ENCODE measurements around the gene CDH8.

DNA sequence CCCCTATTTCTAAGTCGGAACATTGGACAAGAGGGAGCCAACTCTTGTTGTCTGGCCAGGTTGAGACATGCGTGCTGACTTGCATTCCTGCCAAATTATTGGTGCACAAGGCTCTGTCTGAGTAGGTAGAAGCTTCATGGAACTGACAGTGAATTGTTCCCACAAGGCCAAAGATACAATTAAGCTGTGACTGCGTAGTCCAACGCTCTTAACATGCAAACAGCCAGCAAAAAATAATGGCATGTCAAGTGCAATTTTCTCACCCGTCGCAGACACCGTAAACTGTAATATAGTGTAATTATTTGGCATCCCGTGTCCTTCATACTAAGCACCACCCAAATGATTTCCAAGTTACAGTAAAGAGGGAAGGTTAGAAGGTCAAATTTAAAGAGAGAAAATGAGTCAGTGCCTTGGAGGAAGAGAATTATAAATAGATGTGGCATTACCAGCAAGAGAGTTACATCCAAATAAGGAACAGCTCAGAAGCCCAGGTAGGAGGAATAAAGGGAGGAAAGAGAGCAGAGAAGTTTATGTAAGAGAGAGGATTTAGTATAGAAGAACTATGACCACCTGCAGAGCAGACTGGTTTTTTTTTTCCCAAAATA is 21.8 kb downstream of the CDH8 start:
- TF ChIP-seq POLR2AphosphoS5 (IDR thresholded peaks at IDR 0.05) (no peak), POLR2A (IDR thresholded peaks at IDR 0.05) (no peak)
- TF ChIP-seq, protein P1, sequence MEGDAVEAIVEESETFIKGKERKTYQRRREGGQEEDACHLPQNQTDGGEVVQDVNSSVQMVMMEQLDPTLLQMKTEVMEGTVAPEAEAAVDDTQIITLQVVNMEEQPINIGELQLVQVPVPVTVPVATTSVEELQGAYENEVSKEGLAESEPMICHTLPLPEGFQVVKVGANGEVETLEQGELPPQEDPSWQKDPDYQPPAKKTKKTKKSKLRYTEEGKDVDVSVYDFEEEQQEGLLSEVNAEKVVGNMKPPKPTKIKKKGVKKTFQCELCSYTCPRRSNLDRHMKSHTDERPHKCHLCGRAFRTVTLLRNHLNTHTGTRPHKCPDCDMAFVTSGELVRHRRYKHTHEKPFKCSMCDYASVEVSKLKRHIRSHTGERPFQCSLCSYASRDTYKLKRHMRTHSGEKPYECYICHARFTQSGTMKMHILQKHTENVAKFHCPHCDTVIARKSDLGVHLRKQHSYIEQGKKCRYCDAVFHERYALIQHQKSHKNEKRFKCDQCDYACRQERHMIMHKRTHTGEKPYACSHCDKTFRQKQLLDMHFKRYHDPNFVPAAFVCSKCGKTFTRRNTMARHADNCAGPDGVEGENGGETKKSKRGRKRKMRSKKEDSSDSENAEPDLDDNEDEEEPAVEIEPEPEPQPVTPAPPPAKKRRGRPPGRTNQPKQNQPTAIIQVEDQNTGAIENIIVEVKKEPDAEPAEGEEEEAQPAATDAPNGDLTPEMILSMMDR (IDR thresholded peaks at IDR 0.05): no peak
